HepG2 (cell line): ENCODE data around the gene USP1. TPM values are rescaled to one million over a fixed set of nuclear protein-coding genes. Genes with fewer than 3 reads are reported as not detected.

Experiments
- AFF4 ChIP-seq: sonication (generic); formaldehyde crosslinking; IDR thresholded peaks from 2 replicates; pipeline ENCODE4 v1.4.0; 2020; ENCODE audit warnings: missing genetic modification reagents
- CBX5 ChIP-seq: sonication (generic); formaldehyde crosslinking; IDR thresholded peaks from 2 replicates; pipeline ENCODE4 v1.4.0; 2020; ENCODE audit warnings: missing genetic modification reagents, borderline replicate concordance
- HNRNPH1 ChIP-seq: fragments of 200-400 bp; formaldehyde crosslinking; optimal IDR thresholded peaks from 2 replicates; pipeline ENCODE3; 2017; ENCODE audit warnings: mild to moderate bottlenecking, low read depth, low read length
- LRRFIP1 ChIP-seq: sonication (generic); formaldehyde crosslinking; conservative IDR thresholded peaks from 2 replicates; pipeline ENCODE4 v1.4.0; 2020; ENCODE audit warnings: missing genetic modification reagents
- MIER2 ChIP-seq: IDR thresholded peaks from 2 replicates; pipeline ENCODE4 v1.6.1; 2016; ENCODE audit warnings: missing biosample characterization, missing genetic modification reagents
- NCOA5 ChIP-seq: sonication (generic); formaldehyde crosslinking; IDR thresholded peaks from 2 replicates; pipeline ENCODE4 v1.4.0; 2020; ENCODE audit warnings: missing genetic modification reagents
- NR1H2 ChIP-seq: sonication (generic); formaldehyde crosslinking; IDR thresholded peaks from 2 replicates; pipeline ENCODE4 v1.8.1; 2022; ENCODE audit warnings: low read depth, missing genetic modification reagents, borderline replicate concordance
- SP140L ChIP-seq: sonication (generic); formaldehyde crosslinking; IDR thresholded peaks from 2 replicates; pipeline ENCODE4 v1.4.0; 2020; ENCODE audit warnings: missing genetic modification reagents, borderline replicate concordance
- TAF15 ChIP-seq: fragments of 200-400 bp; formaldehyde crosslinking; IDR thresholded peaks from one replicate; pipeline ENCODE4 v1.6.1; 2018; ENCODE audit warnings: mild to moderate bottlenecking, low read depth, low read length; ENCODE audit not compliant: poor library complexity, severe bottlenecking
- TEF ChIP-seq: sonication (generic); formaldehyde crosslinking; IDR thresholded peaks from 2 replicates; pipeline ENCODE4 v1.5.0; 2020; ENCODE audit warnings: missing genetic modification reagents
- THAP9 ChIP-seq: sonication (generic); formaldehyde crosslinking; IDR thresholded peaks from 2 replicates; pipeline ENCODE4; 2020; ENCODE audit warnings: missing genetic modification reagents, mild to moderate bottlenecking, borderline replicate concordance
- ZNF10 ChIP-seq: sonication (generic); formaldehyde crosslinking; IDR thresholded peaks from 2 replicates; pipeline ENCODE4 v1.4.0; 2020; ENCODE audit warnings: mild to moderate bottlenecking, low read depth, missing genetic modification reagents, borderline replicate concordance
- ZNF24 ChIP-seq: fragments of 450-650 bp; IDR thresholded peaks from 2 replicates; pipeline ENCODE4 v1.6.1; 2017; ENCODE audit warnings: antibody characterized with exemption, mild to moderate bottlenecking
- ZNF33A ChIP-seq: sonication (generic); formaldehyde crosslinking; IDR thresholded peaks from 2 replicates; pipeline ENCODE4 v1.5.1; 2020; ENCODE audit warnings: missing genetic modification reagents, mild to moderate bottlenecking, moderate library complexity, borderline replicate concordance
- ZNF513 ChIP-seq: sonication (generic); formaldehyde crosslinking; conservative IDR thresholded peaks from 2 replicates; pipeline ENCODE4 v1.5.0; 2020; ENCODE audit warnings: missing genetic modification reagents
- ZNF616 ChIP-seq: sonication (generic); formaldehyde crosslinking; IDR thresholded peaks from 2 replicates; pipeline ENCODE4 v1.5.0; 2020; ENCODE audit warnings: low read depth, mild to moderate bottlenecking, missing genetic modification reagents
- polyA plus RNA-seq, 8 experiments: library from polyadenylated mRNA; depleted of rRNA in 3 of 8; stranded (reverse) in 7 of 8; unstranded in 1 of 8; fragments of >200 nt; fragmentation: Illumina TruSeq in 4 of 8; extraction: Trizol in 4 of 8; gene quantifications; 2 replicates each; pipeline versions ENCODE4 v1.2.1 to v1.2.3, GENCODE V29; 2011 to 2016; ENCODE audit warnings: low read depth in 4 of 8, missing spikeins in 1 of 8, mixed read lengths in 1 of 8; ENCODE audit not compliant: insufficient read depth in 1 of 8
- total RNA-seq, 5 experiments: library from RNA; depleted of rRNA; stranded (reverse); fragments of >200 nt; fragmentation: Illumina TruSeq; extraction: Trizol; gene quantifications; 2 replicates each; pipeline ENCODE4 v1.2.3, GENCODE V29; 2016; ENCODE audit warnings: low read depth in 1 of 5

The USP1 gene
- total and polyA plus RNA-seq, 2 of the 13 experiments (the other 11 are each of a cell fraction or from before 2014, with no cell fraction given): 9.0 to 64.6 TPM

- TF ChIP-seq SP140L (CRISPR knock-in tag) (no peak), ZNF10 (CRISPR knock-in tag) (peak; percentile 100), ZNF513 (CRISPR knock-in tag) (no peak), ZNF33A (CRISPR knock-in tag) (peak; percentile 32; the same call in 1 of the 2 replicates), LRRFIP1 (no peak), TAF15 (no peak), TEF (CRISPR knock-in tag) (no peak), ZNF616 (CRISPR knock-in tag) (peak; percentile 86; the same call in 1 of the 2 replicates), AFF4 (CRISPR knock-in tag) (0 out of 2 replicates have a peak, but pooled peaks have one; percentile 29), HNRNPH1 (no peak), ZNF24 (no peak), CBX5 (no peak), NCOA5 (CRISPR knock-in tag) (no peak), NR1H2 (CRISPR knock-in tag) (no peak), THAP9 (CRISPR knock-in tag) (no peak), MIER2 (CRISPR knock-in tag) (0 out of 2 replicates have a peak, but pooled peaks have one; percentile 41)
Observed at GRCh38 chr1:62436466-62437272, at the start of gene USP1 (continued).
